Measurements from ENCODE around the gene NTRK2.

DNA sequence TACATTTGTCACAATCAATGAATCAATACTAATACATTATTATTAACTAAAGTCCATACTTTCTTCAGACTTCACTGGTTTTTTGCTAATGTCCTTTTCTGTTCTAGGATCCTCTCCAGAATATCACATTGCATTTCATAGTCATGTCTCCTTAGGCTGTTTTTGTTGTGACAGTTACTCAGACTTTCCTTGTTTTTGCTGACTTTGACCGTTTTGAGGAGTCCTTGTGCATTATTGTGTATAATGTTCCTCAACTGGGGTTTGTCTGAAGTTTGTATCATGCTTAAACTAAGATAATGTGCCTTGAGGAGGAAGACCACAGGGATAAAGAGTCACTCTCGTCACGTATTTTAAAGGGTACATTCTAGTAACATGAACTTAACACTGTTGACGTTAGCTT, 376.9 kb downstream of the NTRK2 start:
- TF ChIP-seq LEF1 (IDR thresholded peaks at IDR 0.05; ENCODE audit: borderline replicate concordance) (no peak), FOXM1 (IDR thresholded peaks at IDR 0.05; ENCODE audit: borderline replicate concordance) (no peak), BHLHE40 (IDR thresholded peaks at IDR 0.05; ENCODE audit: borderline replicate concordance) (no peak), HDGF (IDR thresholded peaks at IDR 0.05; ENCODE audit: borderline replicate concordance) (no peak), SUZ12 (IDR thresholded peaks at IDR 0.05) (no peak), SP1 (IDR thresholded peaks at IDR 0.05) (no peak), FOXA1 (IDR thresholded peaks at IDR 0.05) (no peak), ARNT (IDR thresholded peaks at IDR 0.05) (no peak), ELF4 (IDR thresholded peaks at IDR 0.05) (no peak), ZNF384 (IDR thresholded peaks at IDR 0.05) (no peak)
- TF ChIP-seq, protein P1, sequence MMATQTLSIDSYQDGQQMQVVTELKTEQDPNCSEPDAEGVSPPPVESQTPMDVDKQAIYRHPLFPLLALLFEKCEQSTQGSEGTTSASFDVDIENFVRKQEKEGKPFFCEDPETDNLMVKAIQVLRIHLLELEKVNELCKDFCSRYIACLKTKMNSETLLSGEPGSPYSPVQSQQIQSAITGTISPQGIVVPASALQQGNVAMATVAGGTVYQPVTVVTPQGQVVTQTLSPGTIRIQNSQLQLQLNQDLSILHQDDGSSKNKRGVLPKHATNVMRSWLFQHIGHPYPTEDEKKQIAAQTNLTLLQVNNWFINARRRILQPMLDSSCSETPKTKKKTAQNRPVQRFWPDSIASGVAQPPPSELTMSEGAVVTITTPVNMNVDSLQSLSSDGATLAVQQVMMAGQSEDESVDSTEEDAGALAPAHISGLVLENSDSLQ (IDR thresholded peaks at IDR 0.05), result no peak

All from HEK293T (cell line).